Measurements from ENCODE around the gene TIGD4. TPM values are rescaled to one million over a fixed set of nuclear protein-coding genes. Genes with fewer than 3 reads are reported as not detected.

The TIGD4 gene
- total RNA-seq, 2 experiments from 2014 or later: 0.27 to 0.47 TPM

Other genes with a start within 250 kb of the TIGD4 start
- gene FBXW7, start 243.6 kb downstream of the TIGD4 start, total RNA-seq: 10 to 100 TPM; 32.6 to 35.1 TPM
- gene TMEM154, start 99.7 kb downstream of the TIGD4 start, total RNA-seq: 10 to 100 TPM; 12.2 to 17.5 TPM
- gene ARFIP1, start 224 bp upstream of the TIGD4 start, total RNA-seq: 1 to 10 TPM; 7.2 to 8.9 TPM
- gene FHDC1, start 156.6 kb upstream of the TIGD4 start, total RNA-seq: under 1 TPM; 0.05 to 0.11 TPM